Measurements from ENCODE around the gene TTC17.

DNA sequence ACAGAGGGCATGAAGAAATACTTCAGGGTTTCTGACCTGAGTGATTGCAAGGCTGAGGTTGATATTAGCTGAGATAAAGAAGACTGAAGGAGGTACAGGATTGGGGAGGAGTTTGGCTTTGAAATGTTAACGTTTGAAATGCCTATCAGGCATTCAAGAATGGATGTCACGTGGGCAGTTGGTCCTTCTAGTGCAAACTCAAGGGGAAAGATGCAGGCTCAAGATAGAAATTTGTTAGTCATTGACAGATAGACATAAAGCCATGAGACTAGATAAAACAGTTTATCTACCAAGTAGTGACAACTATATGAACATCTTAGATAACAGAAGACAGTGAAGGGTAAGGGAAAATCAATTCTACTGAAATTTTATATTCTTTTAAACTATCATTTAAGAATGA lies 23.1 kb downstream of the TTC17 start:
- TF ChIP-seq, protein P1, sequence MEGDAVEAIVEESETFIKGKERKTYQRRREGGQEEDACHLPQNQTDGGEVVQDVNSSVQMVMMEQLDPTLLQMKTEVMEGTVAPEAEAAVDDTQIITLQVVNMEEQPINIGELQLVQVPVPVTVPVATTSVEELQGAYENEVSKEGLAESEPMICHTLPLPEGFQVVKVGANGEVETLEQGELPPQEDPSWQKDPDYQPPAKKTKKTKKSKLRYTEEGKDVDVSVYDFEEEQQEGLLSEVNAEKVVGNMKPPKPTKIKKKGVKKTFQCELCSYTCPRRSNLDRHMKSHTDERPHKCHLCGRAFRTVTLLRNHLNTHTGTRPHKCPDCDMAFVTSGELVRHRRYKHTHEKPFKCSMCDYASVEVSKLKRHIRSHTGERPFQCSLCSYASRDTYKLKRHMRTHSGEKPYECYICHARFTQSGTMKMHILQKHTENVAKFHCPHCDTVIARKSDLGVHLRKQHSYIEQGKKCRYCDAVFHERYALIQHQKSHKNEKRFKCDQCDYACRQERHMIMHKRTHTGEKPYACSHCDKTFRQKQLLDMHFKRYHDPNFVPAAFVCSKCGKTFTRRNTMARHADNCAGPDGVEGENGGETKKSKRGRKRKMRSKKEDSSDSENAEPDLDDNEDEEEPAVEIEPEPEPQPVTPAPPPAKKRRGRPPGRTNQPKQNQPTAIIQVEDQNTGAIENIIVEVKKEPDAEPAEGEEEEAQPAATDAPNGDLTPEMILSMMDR (IDR thresholded peaks at IDR 0.05 in 8 of 11, conservative IDR thresholded peaks at IDR 0.05 in 3 of 11), result no peak
- no peak for TF ChIP-seq POLR2A (IDR thresholded peaks at IDR 0.05)

All from spleen (tissue), 7 donors.